Hepatic stellate cell (primary cell): ENCODE measurements around the gene M1AP.

Source experiments
- DNase-seq: peaks from one replicate; pipeline ENCODE4 v3.0.0; 2011; ENCODE audit warnings: low spot score

Gene M1AP

DNA sequence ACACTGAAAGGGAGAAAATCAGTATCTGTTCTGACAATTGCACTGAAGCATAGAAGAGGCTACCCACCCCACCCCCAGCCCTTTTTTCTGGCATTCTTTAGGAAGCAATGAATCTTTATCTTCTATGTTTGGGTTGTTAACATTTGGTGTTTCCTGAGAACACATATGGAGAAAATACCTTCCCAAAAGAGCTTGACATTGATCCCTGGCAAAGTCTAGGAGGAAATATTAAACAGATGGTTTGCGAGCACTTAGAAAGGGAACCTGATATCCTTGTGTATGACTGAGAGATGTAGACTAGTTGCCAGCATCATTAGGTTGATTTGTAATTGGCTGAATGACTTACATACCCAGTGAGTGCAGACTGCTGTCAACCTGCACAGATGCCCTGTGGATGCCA lies 50.7 kb downstream of the M1AP start:
- no peak for DNase-seq

DNA sequence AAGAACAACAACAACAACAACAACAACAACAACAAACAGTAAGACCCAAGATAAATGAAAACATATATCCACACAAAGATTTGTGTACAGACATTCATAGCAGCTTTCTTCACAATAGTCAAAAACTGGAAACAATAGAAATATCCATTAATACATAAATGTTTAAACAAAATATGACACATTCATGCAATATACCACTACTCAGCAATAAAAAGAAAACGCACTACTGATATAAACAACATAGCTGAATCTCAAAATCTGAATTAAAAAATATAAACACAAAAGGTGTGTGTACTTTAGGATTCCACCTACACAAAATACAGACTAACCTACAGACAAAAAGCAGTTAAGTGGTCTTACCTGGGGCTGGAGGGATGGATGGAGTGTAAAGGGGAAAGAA lies 51.5 kb downstream of the M1AP start:
- no peak for DNase-seq

DNA sequence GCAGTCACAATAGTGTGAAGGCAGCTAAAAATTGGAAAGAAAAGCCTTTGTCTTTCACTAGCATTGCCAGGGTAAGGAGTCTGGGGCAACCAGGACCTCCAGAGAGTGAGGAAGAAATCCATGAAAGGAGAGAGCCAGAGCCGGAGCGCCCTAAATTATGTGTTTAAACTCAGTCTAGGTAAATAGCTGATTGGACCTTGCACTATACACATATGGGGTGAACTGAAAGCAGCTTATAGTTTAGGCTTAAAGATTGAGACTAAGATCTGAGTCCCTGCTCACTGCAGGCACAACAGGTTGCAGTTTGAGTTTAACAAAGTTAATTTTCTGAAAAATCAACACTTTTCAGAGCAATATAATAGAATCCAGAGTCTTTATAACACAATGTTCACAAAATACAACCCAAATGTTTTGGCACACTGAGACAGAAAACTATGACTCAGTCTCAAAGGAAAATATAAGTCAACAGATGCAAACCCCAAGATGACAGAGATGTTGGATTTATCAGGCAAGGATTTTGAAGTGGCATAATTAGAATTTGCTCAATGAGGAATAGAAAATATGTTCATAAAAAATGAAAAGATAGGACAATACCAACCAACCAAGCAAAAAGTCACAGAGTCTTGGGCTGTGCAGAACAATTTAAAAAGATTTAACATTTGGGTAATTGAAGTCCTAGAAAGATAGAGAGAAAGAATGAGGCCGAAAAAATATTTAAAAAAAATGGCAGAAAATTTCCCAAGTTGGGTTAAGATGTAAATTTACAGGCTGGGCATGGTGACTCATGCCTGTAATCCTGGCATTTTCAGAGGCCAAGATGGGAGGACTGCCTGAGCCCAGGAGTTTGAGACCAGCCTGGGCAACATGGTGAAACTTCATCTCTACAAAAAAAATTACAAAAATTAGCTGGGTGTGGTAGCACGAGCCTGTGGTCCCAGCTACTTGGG lies 54.0 kb downstream of the M1AP start:
- DNase-seq, result no peak

DNA sequence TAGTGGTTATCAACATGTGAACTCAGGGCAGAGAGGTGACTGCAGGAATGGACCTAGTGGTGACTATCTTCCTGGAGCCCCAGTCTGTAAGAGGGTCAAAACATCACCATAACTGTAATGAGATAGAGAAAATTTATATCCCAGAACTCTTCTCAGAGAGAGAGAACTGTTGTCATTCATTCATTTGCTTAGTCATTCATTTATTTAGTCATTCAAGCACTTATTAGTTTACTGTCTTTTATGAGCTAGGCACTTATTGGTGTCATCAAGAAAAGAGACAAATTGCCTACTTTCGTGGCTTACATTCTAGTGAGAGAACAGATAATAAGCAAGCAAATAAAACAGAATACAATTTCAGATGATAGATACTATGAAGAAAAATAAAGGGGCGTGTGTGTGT lies 59.5 kb downstream of the M1AP start:
- DNase-seq, result no peak

DNA sequence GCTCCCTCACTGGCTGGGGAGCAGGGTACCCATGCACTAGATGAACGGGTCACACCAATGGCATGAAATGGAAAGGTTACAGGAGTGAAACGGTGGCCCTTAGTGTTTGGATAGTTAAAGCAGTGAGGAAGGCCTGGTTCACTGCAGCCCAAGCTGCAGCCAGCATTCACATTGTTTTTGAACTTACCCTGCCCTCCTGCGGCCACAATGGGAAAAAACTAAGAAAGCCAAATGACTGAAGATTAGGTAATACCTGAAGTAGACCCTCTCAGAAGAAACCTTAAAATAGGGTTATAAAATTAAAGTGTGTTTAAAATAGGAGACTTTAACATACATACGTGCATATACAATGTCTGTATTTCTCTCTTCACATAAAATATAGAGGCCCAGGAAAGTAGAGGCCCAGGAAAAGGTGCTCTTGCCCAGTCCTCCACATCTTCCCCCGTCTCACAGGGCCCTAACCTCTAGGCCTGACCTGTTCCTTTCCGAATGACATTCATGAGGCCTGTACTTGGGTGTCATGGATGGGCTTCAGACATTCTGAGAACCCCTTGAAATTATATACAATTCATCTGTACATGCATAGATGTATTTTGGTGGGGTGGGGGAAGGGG lies 60.4 kb downstream of the M1AP start:
- peak; percentile 65 for DNase-seq

DNA sequence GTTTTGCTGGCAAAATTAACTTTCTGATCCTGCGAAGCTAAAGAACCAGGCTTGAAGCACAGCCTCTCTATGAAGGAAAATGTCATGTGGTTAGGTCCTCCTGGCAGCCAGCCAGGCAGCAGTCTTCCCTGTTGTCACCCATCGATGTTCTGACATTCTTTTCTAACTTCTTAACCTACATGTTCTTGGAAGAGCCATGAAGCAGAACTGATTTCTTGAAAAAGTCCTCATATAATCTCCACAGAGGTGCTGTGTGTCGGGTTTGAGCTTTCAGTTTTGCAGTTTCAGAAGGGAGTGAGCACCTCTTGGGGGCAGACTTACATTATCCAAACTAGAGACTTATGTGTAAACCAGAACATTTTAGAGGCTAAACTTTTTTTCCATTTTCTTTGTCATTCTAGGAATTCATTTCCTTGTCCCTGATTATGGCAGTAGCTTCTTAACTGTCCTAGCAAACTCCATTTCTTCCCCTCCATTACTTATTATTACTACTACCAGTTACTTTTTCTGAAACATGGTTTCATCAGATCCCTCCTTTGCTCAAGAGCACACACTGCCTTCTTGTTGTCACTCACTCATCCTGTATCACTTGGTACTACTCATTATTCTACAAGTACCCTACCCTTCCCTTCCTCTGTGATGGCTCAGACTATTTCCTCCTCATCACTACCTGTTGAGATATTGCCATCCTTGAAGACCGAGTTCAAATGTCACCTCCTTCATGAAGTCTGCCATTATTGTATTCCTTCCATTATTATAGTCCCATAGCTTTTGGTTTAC lies 62.5 kb downstream of the M1AP start:
- no peak for DNase-seq

DNA sequence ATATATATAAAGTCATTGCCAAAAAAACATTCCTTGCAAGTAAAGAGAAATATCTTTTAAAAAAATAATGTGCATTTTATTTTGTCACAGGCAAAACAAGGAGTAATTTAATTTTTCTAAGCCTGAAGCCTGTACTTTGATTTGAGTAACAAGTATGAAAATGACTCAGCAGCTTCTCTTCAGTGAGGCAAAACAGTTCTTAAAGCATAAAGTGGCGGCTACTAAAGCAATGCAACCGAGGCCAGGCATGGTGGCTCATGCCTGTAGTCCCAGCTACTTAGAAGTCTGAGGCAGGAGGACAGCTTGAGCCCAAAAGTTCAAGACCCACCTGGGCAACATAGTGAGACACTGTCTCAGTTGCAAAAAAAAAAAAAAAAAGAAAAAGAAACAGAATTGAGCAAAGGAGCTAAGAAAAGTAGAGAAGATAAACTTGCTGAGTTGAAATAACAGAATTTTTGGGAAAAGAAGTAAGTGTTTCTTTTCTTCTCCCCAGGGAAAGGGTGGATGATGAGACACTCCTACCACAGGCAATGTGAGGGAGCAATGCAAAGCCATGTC lies 64.0 kb downstream of the M1AP start:
- DNase-seq, result no peak

DNA sequence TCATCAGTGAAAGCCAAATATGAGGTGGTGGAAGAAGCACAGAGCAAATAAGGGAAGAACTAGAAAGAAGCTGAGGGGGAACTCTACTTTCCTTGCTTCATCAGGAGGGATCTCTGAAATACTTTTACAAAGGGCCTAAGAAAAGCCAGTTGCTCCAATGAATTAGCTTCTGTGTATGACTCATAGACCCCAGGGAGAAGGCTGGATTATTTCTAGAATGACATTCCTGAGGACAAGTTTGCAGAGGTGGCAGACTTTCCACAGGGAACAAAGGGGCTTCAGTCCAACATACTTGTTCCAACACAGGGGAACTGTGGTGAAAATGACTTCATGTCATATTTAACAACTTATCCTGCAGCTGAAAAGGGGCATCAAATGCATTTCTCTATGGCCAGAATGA lies 64.6 kb downstream of the M1AP start:
- DNase-seq, result peak; percentile 61

DNA sequence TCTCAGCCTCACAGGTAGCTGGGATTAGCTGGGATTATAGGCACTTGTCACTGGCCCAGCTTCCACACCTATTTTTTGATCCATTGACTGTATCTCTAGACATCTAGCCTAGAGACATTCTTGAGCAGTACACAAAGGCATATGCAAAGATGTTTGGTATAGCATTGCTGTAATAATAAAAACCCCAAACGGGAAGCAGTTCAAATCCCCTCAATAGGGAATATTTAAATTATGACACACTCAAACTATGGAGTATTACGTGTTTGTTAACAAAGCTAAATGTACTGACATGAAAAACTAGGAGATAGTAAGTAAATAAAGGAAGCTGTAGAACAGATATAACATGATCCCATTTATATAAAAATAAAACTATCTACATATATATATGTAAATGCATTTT lies 65.9 kb downstream of the M1AP start:
- DNase-seq, result no peak

DNA sequence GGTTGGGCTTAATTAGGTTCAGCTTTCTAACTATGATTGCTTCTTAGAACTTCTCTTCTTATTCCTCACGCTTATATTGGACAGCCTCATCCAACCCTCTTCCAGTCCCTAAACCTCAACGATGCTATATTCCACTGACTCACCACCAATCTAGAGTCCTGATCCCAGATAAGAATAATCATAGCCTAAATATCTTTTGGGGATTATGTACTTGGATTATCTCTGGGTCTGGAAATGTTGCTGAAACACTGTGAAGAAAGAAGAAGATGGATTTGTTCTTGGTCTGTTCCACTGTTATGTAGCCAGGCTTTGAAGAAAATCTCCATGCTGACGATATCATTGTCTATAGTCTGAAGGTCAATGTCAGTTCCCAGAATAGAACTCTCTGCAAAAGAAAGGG lies 66.7 kb downstream of the M1AP start:
- DNase-seq, result no peak

DNA sequence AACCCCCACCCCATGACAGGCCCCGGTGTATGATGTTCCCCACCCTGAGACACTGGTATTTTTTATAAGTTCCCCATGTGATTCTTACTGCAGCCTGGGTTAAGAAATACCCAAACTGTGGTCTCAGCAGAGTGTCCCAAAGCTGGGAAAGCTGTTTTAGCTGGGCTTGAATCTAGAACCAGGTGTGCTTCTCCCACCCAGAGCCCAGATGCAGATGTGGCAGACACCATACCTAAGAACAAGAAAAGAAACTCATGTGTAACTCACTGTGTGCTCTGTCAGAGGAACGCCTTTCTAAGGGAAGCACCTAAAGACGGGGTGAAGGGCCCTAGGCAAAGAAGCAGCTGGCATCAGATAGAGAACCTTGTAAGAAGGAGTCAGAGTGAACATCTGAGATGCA lies 69.7 kb downstream of the M1AP start:
- DNase-seq, result no peak

DNA sequence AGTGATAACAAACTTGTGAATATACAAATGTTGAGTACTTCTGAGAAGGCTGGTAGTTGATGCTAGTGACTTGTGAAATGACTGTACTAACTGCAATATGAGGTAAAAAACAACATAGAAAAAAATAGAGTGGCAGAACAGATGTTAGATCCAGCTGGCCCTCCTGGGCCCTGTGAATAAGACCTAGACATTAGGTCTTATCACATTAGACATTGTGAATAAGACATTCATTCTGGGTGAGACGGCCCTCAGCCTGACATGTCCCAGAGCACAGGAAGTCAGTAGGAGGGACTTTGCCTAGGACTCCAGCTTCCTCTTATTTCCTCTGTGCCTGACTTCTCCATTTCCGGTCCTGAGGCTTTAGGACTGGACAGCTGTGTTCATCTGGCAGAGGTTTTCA lies 70.7 kb downstream of the M1AP start:
- peak; percentile 48 for DNase-seq

DNA sequence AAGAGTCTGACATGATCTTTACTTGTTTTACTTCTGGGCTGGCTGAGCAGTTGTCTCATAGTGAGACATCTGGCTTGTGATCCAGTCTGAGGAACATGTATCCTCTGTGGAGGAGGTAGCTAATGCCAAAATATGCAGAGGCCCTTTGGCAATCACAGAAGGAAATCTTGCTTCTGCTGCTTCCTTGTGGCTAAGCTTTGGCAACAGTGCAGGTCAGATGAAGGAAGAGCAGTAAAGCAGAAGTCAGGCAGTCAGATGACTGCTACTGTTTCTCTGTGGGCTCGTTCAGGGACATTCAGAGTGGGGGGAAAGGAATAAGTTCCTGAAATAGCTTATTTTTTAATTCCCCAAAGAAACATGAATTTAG lies 71.3 kb downstream of the M1AP start:
- no peak for DNase-seq

DNA sequence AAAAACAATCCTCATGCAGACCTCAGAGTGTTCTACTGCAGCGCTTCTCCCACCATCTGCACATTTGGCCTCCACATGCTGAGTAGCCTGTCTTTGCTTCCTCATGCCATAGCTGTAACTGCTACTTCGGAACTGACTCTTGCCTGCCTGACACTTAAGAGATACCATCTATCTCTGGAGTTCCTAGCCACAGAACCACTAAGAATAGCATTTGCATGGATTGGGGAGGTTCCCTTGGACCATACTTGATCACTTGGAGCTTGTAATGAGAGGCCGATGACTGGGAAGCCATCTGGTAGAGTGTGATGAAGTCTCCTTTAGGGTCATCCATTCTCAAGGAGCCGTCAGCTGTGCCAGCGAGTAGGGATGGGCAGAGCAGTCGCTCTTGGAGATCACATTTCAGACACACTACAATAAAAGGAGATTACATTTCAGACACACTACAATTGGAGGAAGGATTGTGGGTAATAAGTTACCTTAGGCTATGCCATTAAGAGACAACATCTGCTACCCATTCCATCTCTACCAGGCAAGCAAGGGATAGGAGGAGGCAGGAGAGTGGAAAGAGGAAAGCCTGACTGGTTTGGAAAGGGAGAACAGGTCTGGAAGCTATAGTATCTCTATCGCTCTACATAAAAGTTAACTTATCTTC lies 71.8 kb downstream of the M1AP start:
- DNase-seq, result no peak

DNA sequence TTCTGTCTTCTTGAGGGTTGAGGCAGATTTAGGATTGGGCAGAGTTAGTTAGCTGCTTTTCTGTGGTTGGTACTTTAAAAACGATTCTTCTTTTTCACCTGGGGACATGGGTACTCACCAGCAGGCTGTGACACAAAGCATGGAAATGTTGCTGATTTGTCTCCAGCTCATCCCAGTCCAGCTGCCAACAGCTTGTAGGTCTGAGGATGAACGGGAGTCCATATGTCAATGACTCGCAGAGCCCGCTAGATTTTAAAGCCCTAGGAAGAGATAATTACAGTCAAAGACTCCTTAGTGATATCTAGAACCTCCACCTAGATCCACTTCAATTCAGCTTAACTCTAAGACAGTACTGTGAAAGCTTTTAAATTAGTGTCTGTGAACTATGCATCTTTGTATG lies 72.8 kb downstream of the M1AP start:
- DNase-seq, result no peak

DNA sequence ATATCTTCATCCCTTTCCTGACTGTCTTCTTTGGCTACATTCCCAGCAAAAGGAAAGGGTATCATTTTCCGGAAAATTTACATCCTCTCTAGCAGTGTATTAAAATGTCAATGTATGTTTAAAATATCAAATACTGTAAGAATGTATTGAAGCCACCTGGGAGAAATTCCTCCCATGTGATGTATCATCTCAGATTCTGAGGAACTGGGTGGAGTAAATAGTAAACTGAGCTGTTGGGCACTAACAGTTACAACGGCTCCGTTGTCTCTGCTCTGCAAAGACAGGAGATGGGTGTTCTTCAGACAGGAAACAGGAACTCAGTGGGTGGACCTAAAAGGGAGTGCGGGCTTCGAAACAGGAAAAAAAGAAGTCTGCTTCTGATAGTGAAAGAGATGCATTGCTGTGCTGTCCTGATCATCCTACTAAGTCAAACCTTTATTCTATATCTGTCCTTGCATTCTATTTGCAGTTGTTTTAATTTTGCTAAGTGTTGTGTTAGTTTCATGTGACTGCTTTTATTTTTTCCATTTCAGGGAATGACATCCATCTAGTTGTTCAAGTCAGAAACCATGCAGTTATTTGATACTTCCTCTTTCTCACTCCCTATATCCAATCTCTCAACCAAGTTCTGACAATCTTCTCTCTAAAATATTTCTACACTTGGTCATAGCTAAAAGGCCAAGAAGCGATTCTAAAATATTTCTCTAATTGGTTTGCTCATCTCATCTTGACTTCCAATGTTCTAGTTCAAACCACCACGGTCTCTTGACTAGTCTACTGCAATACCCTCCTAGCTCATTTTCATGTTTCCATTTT lies 74.2 kb downstream of the M1AP start:
- DNase-seq, result no peak

DNA sequence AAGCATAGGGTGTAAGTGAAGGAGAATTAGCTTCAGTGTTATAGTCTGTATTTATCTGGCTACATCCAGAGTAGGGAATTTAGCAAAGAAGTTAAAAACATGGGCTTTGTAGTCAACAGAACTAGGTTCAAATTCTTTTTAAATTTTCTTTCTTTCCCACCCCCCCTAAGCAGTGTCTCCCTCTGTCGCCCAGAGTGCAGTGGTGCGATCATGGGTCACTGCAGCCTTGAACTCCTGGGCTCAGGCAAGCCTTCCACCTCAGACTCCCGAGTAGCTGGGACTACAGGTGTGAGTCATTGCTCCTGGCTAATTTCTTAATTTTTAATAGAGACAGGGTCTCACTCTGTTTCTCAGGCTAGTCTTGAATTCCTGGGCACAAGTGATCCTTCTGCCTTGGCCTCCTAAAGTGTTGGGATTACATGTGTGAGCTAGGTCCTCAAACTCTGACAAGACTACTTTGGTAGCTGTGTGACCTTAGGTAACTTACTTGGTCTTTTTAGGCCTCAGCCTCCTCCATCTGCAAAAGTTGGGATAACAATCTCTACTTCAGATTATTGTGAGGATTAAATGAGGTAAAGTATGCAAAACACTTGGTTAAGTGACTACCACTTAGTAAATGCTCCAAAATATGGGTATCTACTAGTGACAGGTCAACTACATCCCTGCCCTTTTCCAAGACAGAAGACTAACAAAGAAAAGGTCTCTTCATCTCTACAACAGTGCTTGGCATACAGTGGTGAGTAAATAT lies 75.8 kb downstream of the M1AP start:
- DNase-seq, result no peak

DNA sequence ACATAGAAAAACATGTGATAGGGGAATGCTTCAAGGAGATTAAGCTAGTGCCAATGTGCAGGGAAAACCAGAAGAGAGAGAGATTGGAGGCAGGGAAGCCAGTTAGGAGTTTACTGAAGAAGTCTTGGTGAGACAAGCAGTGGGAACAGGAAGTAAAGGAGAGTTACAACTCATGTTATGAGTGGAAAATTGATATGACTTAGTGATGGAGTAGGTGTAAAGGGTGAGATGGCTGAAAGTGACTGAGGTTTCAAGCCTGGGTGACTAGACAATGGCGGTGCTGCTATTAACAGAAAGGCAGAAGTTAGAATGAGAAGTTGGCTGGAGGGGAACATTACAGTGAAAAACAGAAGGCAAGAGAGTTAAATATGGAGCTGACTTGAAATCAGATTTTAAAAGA lies 77.1 kb downstream of the M1AP start:
- no peak for DNase-seq

DNA sequence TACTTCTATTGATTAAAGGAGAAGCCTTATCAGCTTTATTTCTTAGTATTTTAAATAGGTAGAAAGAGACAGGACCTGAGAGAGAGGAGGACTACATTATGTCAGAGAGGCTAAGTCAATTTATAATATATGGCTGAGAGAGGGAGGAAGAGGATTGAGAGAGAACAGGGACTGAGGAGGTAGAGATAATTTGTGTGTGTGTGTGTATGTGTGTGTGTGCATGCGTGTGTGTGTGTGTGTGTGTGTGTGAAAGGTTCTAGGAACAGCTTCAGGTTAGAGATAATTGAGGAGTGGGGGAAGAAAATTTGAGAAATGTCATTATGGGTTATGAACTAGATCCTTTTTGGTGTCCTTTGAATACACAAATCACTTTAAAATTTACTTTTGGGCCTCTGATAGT lies 78.4 kb downstream of the M1AP start:
- DNase-seq, result no peak

DNA sequence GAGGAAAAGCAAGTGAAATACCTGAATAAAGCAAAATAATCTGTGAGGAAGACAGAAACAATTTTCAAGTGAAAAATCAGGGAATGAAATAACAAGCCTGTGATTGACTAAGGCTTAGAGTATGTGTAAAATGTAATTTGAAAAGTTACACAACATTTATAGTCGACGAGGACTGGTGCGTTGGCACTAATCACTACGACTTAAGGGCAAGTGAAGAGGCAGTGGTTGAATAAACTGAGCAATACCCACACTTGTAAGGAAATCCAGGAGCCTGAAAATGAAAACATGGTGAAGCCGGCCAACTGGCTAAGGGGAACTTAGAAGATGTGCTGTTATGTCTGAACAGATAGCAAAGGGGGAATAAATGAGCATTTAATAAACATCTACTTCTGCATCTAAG lies 80.2 kb downstream of the M1AP start:
- peak; percentile 32 for DNase-seq

DNA sequence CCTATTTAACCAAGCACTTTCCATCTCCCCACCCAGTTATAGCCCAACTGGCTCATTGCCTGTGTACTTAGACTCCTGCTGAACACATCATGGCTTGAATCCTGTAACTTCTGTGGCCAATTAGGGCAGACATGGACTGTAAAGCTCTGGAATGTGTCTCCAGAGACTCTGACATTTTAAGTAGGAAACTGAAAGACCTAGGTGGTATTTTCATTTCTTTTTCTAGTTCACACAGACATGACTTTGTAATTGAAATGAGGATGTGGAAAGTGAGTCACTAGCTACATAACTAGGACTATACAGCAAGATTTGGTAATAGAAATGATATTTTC lies 81.4 kb downstream of the M1AP start:
- peak; percentile 71 for DNase-seq
